Inferior parietal cortex (tissue), 1 donor: ENCODE data around the gene MAP3K6.

Experiments used
- DNase-seq: peaks from one replicate; pipeline ENCODE4 v3.0.0-alpha.2; 2016; ENCODE audit errors: extremely low spot score

Gene MAP3K6

GRCh38 chr1:27333717-27334279, 33.0 kb downstream of the MAP3K6 start:
- DNase-seq = no peak

- no peak for DNase-seq
These were observed 34.1 kb downstream of the MAP3K6 start for GRCh38 chr1:27332536-27333281.

GRCh38 chr1:27331922-27332321, 34.8 kb downstream of the MAP3K6 start:
- DNase-seq = no peak

GRCh38 chr1:27331426-27331825, 35.3 kb downstream of the MAP3K6 start:
- DNase-seq = no peak

GRCh38 chr1:27330786-27331185, 36.0 kb downstream of the MAP3K6 start:
- DNase-seq = no peak

GRCh38 chr1:27327964-27328363, 38.8 kb downstream of the MAP3K6 start:
- no peak for DNase-seq

- no peak for DNase-seq
These were observed 41.5 kb downstream of the MAP3K6 start for GRCh38 chr1:27325286-27325685.

- no peak for DNase-seq
These were observed 44.1 kb downstream of the MAP3K6 start for GRCh38 chr1:27322569-27323240.

- DNase-seq = peak; percentile 98
These were observed 44.8 kb downstream of the MAP3K6 start, which contains the start of gene TMEM222 for GRCh38 chr1:27321813-27322568. Gene TMEM222 (plus strand): TSS chr1:27322163. CDS start chr1:27322198, 35 bp downstream.

- DNase-seq = no peak
These were observed 48.2 kb downstream of the MAP3K6 start for GRCh38 chr1:27318596-27318995.

- no peak for DNase-seq
These were observed 48.6 kb downstream of the MAP3K6 start for GRCh38 chr1:27318136-27318535.

- DNase-seq = no peak
These were observed 49.9 kb downstream of the MAP3K6 start for GRCh38 chr1:27316860-27317259.

- no peak for DNase-seq
These were observed 52.0 kb downstream of the MAP3K6 start for GRCh38 chr1:27314737-27315136.

GRCh38 chr1:27314169-27314568, 52.6 kb downstream of the MAP3K6 start:
- DNase-seq = no peak

GRCh38 chr1:27307874-27308598, 58.7 kb downstream of the MAP3K6 start:
- no peak for DNase-seq

GRCh38 chr1:27306892-27307761, 59.6 kb downstream of the MAP3K6 start:
- no peak for DNase-seq

GRCh38 chr1:27306071-27306470, 60.7 kb downstream of the MAP3K6 start:
- DNase-seq = no peak
